GM12874 (cell line): ENCODE data around the gene MRPL55.

ENCODE experiments used
- TF ChIP-seq, protein P1 (sequence below): IDR thresholded peaks from 2 replicates; pipeline ENCODE4 v1.5.1; 2011; ENCODE audit warnings: low read depth, mild to moderate bottlenecking, control low read depth, low read length, moderate library complexity; ENCODE audit not compliant: insufficient read depth

Gene MRPL55

DNA sequence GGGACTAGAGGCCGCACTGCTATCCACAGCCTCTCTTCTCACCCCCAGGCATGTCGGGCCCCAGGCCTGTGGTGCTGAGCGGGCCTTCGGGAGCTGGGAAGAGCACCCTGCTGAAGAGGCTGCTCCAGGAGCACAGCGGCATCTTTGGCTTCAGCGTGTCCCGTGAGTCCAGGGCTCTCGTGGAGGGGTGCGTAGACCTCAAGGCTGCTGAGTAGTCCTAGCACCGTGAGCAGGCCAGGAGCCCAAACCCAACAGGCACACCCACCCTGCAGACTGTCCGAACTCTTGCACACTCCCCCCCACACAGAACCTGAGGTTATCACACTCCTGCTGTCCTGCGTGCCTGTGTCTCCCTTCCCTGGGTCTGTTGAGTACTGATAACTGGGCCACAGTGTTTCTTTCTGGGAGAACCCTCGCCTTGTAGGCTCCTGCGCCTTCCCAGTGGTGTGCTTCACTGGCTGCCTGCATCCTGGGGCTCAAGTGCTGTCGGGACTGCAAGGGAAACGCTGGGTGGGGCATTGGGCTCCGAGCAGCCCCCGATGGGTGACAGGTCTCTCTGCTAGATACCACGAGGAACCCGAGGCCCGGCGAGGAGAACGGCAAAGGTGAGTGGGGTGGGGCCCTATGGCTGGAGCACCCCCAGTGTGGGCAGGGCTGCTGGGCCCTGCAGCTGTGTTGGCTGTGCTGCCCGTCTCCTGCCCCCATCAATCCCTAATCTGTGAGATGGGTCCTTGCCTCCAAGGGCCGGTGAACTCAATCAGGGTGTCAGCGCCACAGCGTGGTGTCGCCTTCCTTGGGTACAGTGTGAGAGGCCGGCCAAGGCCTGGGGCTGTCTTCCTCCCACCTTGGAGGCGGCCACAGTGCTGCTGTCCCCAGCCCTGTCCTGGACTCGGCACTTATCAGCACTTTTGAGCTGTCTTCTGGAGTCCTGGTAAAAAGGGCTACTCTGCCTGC is 36.6 kb upstream of the MRPL55 start:
- TF ChIP-seq, protein P1, sequence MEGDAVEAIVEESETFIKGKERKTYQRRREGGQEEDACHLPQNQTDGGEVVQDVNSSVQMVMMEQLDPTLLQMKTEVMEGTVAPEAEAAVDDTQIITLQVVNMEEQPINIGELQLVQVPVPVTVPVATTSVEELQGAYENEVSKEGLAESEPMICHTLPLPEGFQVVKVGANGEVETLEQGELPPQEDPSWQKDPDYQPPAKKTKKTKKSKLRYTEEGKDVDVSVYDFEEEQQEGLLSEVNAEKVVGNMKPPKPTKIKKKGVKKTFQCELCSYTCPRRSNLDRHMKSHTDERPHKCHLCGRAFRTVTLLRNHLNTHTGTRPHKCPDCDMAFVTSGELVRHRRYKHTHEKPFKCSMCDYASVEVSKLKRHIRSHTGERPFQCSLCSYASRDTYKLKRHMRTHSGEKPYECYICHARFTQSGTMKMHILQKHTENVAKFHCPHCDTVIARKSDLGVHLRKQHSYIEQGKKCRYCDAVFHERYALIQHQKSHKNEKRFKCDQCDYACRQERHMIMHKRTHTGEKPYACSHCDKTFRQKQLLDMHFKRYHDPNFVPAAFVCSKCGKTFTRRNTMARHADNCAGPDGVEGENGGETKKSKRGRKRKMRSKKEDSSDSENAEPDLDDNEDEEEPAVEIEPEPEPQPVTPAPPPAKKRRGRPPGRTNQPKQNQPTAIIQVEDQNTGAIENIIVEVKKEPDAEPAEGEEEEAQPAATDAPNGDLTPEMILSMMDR, result no peak

DNA sequence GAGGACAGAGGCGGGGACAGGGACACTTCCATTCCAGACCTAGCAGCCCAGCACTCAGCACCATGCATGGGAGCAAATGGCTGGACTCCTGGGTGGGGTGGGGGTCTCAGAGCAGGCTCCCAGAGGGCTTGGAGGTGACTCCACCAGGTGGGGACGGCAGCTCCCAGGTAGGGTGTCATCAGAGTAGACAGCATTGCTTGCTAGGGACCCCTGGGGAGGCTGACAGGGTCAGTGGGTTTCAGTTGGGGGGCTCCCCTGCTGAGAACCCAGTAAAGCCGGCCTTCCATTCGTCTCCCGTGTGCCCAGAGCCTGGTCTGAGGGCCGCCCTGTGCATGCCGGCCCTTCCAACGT is 35.9 kb upstream of the MRPL55 start:
- TF ChIP-seq, protein P1, result no peak

DNA sequence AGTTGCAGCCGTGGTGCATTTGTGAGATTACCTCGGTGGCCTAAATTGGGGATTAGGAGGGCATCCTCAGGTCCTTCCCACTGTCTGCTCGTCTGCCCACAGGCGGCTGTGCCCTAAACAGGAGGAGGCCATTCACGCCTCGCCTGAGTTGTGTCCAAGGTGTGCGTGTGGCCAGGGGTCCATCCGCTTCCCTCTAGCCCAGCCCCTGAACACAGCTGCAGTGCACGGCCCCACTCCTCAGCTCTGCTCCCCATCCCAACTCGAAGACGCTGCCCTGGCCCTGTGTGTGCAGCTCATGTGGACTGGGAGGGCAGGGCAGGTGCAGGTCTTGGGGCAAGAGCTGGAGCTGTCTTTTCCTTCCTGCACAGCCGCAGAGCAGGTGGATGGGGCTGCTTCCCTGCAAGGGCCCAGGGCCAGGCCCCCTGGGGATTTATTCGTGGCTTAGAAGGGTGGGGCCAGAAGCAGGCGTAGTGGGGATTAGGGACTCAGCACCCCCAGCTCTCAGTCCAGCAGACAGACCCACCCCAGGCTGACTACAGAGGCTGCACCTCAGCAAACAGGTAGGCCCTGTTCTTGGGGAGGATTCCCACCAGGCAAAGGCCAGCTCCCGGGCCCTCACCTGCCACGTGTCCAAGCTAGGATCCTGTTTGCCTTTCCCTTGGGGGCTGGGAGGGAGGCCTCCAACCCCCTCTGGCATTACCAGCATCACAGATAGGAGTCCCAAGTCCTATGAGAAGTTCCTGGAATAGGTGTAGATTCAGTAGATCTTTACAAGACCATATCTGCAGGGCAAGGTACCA is 35.3 kb upstream of the MRPL55 start:
- TF ChIP-seq, protein P1, result no peak

DNA sequence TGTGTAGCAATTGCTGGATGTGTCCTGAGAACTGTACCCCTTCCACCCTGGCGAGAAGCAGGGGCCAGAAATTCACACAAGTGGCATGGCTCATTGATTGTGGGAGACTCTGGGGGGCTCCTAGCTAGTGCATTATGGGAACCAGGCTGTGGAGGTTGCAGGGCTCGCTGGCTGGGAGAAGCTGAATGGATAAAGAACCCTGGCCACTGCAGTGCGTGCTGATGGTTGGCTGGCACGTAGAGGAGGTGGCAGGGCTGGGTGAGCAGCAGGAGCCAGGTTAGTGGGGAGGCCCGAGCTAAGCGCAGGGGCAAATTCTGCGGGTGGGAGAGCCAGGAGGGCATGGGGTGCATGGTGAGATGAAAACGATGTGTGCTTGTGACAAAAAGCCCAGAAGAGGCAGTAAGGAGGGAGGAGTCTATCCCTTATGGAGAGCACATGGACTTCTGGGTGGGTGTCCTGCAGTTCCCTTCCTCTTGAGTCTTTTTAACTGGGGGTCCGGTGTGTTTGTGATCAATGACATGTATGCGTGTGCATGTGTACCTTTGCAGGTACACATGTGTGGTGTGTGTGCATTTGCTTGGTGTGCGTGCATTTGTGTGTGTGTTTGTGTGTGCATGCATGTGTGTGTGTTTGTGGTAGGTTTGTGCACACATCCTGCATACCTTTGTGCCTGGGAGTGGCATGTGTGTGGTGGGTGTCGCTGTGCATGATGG is 34.5 kb upstream of the MRPL55 start:
- TF ChIP-seq, protein P1, result no peak

DNA sequence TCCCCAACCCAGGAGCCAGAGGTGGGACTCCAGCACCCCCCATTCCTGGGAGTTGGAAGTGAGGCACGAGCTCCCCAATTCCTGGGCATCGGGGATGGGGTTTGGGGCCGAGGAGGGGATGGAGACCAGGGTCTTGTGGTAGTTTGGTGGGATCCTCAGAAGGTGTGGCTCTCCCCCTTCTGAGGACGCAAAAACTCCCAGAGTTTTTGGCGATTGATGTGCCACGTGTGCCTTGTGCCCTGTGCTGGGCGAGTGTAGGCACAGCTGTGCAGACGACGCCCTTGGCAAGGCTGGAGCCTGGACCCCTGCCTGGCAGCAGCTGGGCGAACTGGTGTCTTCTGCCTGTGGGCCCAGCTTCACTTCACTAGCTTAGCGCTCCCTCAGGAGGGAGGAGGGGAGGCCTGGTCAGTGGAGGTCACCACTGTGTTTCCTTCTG is 33.6 kb upstream of the MRPL55 start:
- TF ChIP-seq, protein P1, result no peak

DNA sequence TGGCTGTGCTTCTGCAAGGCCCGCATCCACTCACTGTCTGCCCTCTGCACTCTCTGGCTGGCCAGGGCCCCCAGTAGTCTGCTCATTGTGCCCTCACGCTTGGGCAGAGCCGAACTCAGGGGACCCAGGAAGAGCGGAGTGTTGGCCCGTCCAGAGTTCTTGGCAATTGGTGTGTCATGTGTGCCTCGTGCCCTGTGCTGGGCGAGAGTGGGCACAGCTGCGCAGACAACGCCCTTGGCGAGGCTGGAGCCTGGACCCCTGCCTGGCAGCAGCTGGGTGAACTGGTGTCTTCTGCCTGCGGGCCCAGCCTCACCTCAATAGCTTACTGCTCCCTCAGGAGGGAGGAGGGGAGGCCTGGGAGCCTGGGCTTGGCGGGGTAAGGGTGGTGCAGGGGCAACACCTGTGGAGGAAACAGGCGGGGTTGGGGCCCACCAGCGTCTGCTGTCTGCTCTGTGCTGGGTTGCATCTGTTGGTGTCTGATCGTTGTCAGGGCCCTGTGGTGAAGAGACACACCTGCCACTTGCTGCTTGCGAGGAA is 33.1 kb upstream of the MRPL55 start:
- TF ChIP-seq, protein P1, result no peak
